ENCODE measurements around the gene NFIA.

The NFIA gene

GRCh38 chr1:61120246-61120840, 38.0 kb downstream of the NFIA start:
- DNase-seq (ENCODE audit: extremely low read depth, low read depth) = no peak
- H3K4me3 ChIP-seq (replicated peaks; ENCODE audit: low read depth, low read length) = no peak overlapping the region
- TF ChIP-seq CTCF (IDR thresholded peaks at IDR 0.05; ENCODE audit: low read depth, low read length, missing control alignments) = no peak

GRCh38 chr1:61120998-61121397, 38.6 kb downstream of the NFIA start:
- no peak for DNase-seq (ENCODE audit: extremely low read depth, low read depth)
- no peak for TF ChIP-seq CTCF (IDR thresholded peaks at IDR 0.05; ENCODE audit: low read depth, low read length, missing control alignments)
- H3K4me3 ChIP-seq (replicated peaks; ENCODE audit: low read depth, low read length) = no peak overlapping the region

- TF ChIP-seq CTCF (IDR thresholded peaks at IDR 0.05; ENCODE audit: low read depth, low read length, missing control alignments) = no peak
- no peak for DNase-seq (ENCODE audit: extremely low read depth, low read depth)
- no peak overlapping the region for H3K4me3 ChIP-seq (replicated peaks; ENCODE audit: low read depth, low read length)
Observed at GRCh38 chr1:61121631-61122030, 39.3 kb downstream of the NFIA start.

GRCh38 chr1:61122389-61122788, 40.0 kb downstream of the NFIA start:
- no peak overlapping the region for H3K4me3 ChIP-seq (replicated peaks; ENCODE audit: low read depth, low read length)
- no peak for TF ChIP-seq CTCF (IDR thresholded peaks at IDR 0.05; ENCODE audit: low read depth, low read length, missing control alignments)
- DNase-seq (ENCODE audit: extremely low read depth, low read depth) = no peak

GRCh38 chr1:61123326-61123725, 41.0 kb downstream of the NFIA start:
- TF ChIP-seq CTCF (IDR thresholded peaks at IDR 0.05; ENCODE audit: low read depth, low read length, missing control alignments) = no peak
- no peak for DNase-seq (ENCODE audit: extremely low read depth, low read depth)
- H3K4me3 ChIP-seq (replicated peaks; ENCODE audit: low read depth, low read length) = no peak overlapping the region

- no peak for DNase-seq (ENCODE audit: extremely low read depth, low read depth)
- no peak overlapping the region for H3K4me3 ChIP-seq (replicated peaks; ENCODE audit: low read depth, low read length)
- TF ChIP-seq CTCF (IDR thresholded peaks at IDR 0.05; ENCODE audit: low read depth, low read length, missing control alignments) = no peak
Observed at GRCh38 chr1:61124078-61124477, 41.7 kb downstream of the NFIA start.

- TF ChIP-seq CTCF (IDR thresholded peaks at IDR 0.05; ENCODE audit: low read depth, low read length, missing control alignments) = no peak
- no peak for DNase-seq (ENCODE audit: extremely low read depth, low read depth)
- no peak overlapping the region for H3K4me3 ChIP-seq (replicated peaks; ENCODE audit: low read depth, low read length)
Observed at GRCh38 chr1:61124696-61125095, 42.3 kb downstream of the NFIA start.
